WTC11 (cell line): ENCODE data around the gene KCNN1. TPM values are rescaled to one million over a fixed set of nuclear protein-coding genes. Genes with fewer than 3 reads are reported as not detected.

Source experiments
- ATAC-seq: fragments of 200-7000 bp; cut with Tn5 transposase; 2 replicates; pipeline ENCODE4 v1.10.0; 2021; ENCODE audit warnings: mild to moderate bottlenecking, moderate library complexity
- CTCF ChIA-PET: fragments of 300-600 bp; sonication (Branson Sonifier 250); formaldehyde crosslinking; loops from one replicate; lab custom pipeline; 2021; ENCODE audit warnings: antibody characterized with exemption; lab: Charles Lee
- POLR2A ChIA-PET: fragments of 350-600 bp; sonication (Branson Sonifier 250); formaldehyde crosslinking; loops from one replicate; lab custom pipeline; 2021; ENCODE audit warnings: antibody characterized with exemption; lab: Charles Lee
- DNase-seq: peaks from one replicate; pipeline ENCODE4 v3.0.0; 2021; ENCODE audit warnings: low spot score
- H3K27ac Mint-ChIP-seq: 2 replicates; pipeline ENCODE4 v1.8.0; 2021; ENCODE audit warnings: mixed read lengths
- H3K27me3 Mint-ChIP-seq: 2 replicates; pipeline ENCODE4 v1.8.0; 2021; ENCODE audit warnings: low read depth, mild to moderate bottlenecking, moderate library complexity, mixed read lengths
- H3K36me3 Mint-ChIP-seq: 2 replicates; pipeline ENCODE4 v1.8.0; 2021; ENCODE audit warnings: mixed read lengths
- H3K4me1 Mint-ChIP-seq: 2 replicates; pipeline ENCODE4 v1.8.0; 2022; ENCODE audit warnings: mixed read lengths
- H3K4me3 Mint-ChIP-seq: 2 replicates; pipeline ENCODE4 v1.8.0; 2021; ENCODE audit warnings: mild to moderate bottlenecking, moderate library complexity, mixed read lengths
- H3K9me3 Mint-ChIP-seq: 2 replicates; pipeline ENCODE4 v1.8.0; 2021; ENCODE audit warnings: mixed read lengths
- CREB1 ChIP-seq: sonication (generic); formaldehyde crosslinking; IDR thresholded peaks from 2 replicates; pipeline ENCODE4 v1.8.0; 2023; ENCODE audit warnings: mild to moderate bottlenecking, missing genetic modification reagents
- E2F1 ChIP-seq: sonication (generic); formaldehyde crosslinking; IDR thresholded peaks from 2 replicates; pipeline ENCODE4 v1.8.0; 2022; ENCODE audit warnings: mild to moderate bottlenecking, missing genetic modification reagents
- ESRRA ChIP-seq: sonication (generic); formaldehyde crosslinking; IDR thresholded peaks from 2 replicates; pipeline ENCODE4 v1.8.1; 2022; ENCODE audit warnings: mild to moderate bottlenecking, missing genetic modification reagents, borderline replicate concordance
- FOXP4 ChIP-seq: sonication (generic); formaldehyde crosslinking; IDR thresholded peaks from 2 replicates; pipeline ENCODE4 v1.8.0; 2022; ENCODE audit warnings: mild to moderate bottlenecking, missing genetic modification reagents
- GABPB1 ChIP-seq: sonication (generic); formaldehyde crosslinking; IDR thresholded peaks from 2 replicates; pipeline ENCODE4 v1.8.1; 2023; ENCODE audit warnings: mild to moderate bottlenecking, missing genetic modification reagents
- GRHL2 ChIP-seq: fragments of 250-450 bp; sonication (Bioruptor Pico); IDR thresholded peaks from 2 replicates; pipeline ENCODE4 v1.8.0; 2022; ENCODE audit warnings: mild to moderate bottlenecking, moderate library complexity; ENCODE audit not compliant: insufficient replicate concordance, severe bottlenecking
- GTF2I ChIP-seq: fragments of 250-450 bp; sonication (Bioruptor Pico); conservative IDR thresholded peaks from 2 replicates; pipeline ENCODE4 v1.4.0; 2021; ENCODE audit warnings: mild to moderate bottlenecking
- HMGXB4 ChIP-seq: sonication (generic); formaldehyde crosslinking; IDR thresholded peaks from 2 replicates; pipeline ENCODE4 v1.8.1; 2023; ENCODE audit warnings: mild to moderate bottlenecking, moderate library complexity, missing genetic modification reagents
- IRF2 ChIP-seq: sonication (generic); formaldehyde crosslinking; IDR thresholded peaks from 2 replicates; pipeline ENCODE4 v1.8.0; 2022; ENCODE audit warnings: low read depth, missing genetic modification reagents, borderline replicate concordance
- KAT7 ChIP-seq: sonication (generic); formaldehyde crosslinking; IDR thresholded peaks from 2 replicates; pipeline ENCODE4 v1.8.1; 2023; ENCODE audit warnings: missing genetic modification reagents, mild to moderate bottlenecking, borderline replicate concordance
- NFATC4 ChIP-seq: fragments of 250-450 bp; sonication (Bioruptor Pico); IDR thresholded peaks from 2 replicates; pipeline ENCODE4 v1.9.0; 2021; ENCODE audit warnings: mild to moderate bottlenecking
- PRDM15 ChIP-seq: sonication (generic); formaldehyde crosslinking; IDR thresholded peaks from 2 replicates; pipeline ENCODE4 v1.8.0; 2022; ENCODE audit warnings: missing genetic modification reagents
- SMAD3 ChIP-seq: sonication (generic); formaldehyde crosslinking; IDR thresholded peaks from 2 replicates; pipeline ENCODE4 v1.8.0; 2022; ENCODE audit warnings: missing genetic modification reagents, mild to moderate bottlenecking, borderline replicate concordance
- ZNF121 ChIP-seq: sonication (generic); formaldehyde crosslinking; IDR thresholded peaks from 2 replicates; pipeline ENCODE4 v1.8.0; 2023; ENCODE audit warnings: missing genetic modification reagents
- ZNF532 ChIP-seq: fragments of 250-450 bp; sonication (Bioruptor Pico); IDR thresholded peaks from 2 replicates; pipeline ENCODE4 v1.9.0; 2021; ENCODE audit warnings: mild to moderate bottlenecking, borderline replicate concordance
- total RNA-seq: library from RNA; stranded (reverse); gene quantifications from 3 replicates; pipeline ENCODE4 v1.2.3, GENCODE V29; 2021

KCNN1 gene
- total RNA-seq, 1 experiment from 2014 or later = 15.3 TPM

GRCh38 chr19:17948514-17948900 lies 18.4 kb upstream of the KCNN1 start (continued):
- TF ChIP-seq ZNF532 (CRISPR knock-in tag) (no peak), PRDM15 (no peak), GRHL2 (CRISPR knock-in tag) (no peak), HMGXB4 (CRISPR knock-in tag) (no peak), CREB1 (no peak), NFATC4 (CRISPR knock-in tag) (no peak), IRF2 (CRISPR knock-in tag) (no peak), ESRRA (CRISPR knock-in tag) (no peak), GABPB1 (CRISPR knock-in tag) (no peak), SMAD3 (CRISPR knock-in tag) (no peak), KAT7 (CRISPR knock-in tag) (no peak), E2F1 (CRISPR knock-in tag) (no peak)
- TF ChIP-seq, all 79 proteins: peak for 0

- Mint-ChIP-seq H3K9me3 (no peaks in the 10 kb centered on the region), H3K36me3 (no peaks in the 10 kb centered on the region), H3K4me3 (peak overlapping the region; percentile 77), H3K4me1 (peaks cover 40% of the 10 kb centered on the region), H3K27ac (peak overlapping the region; percentile 77), H3K27me3 (peaks cover 54% of the 10 kb centered on the region)
- DNase-seq (peak; percentile 45), ATAC-seq (no peak)
- TF ChIP-seq ZNF121 (CRISPR knock-in tag) = 0 out of 2 replicates have a peak, but pooled peaks have one; percentile 16
- TF ChIP-seq FOXP4 (CRISPR knock-in tag) = 0 out of 2 replicates have a peak, but pooled peaks have one; percentile 7
- TF ChIP-seq GTF2I (CRISPR knock-in tag) = no peak
- ChIA-PET POLR2A (interaction anchor here (0.5 to 1.3 kb wide), 4 partner anchors 11 to 332 kb away, joined by 3 to 9 read pairs (median 4); partner anchors contain the start of genes CCDC124 and JUND), CTCF (interaction anchor here (0.6 to 5.1 kb wide), 11 partner anchors 11 to 244 kb away, joined by 3 to 62 read pairs (median 3); partner anchors contain the start of genes CCDC124, MPV17L2 and RPL18A)
Measured at GRCh38 chr19:17948931-17949930, 17.7 kb upstream of the KCNN1 start.
